ENCODE measurements around the gene ERN1.

The ERN1 gene

GRCh38 chr17:64155751-64156544 lies 26.0 kb upstream of the ERN1 start:
- H3K27ac ChIP-seq = peak overlapping the region; percentile 52

GRCh38 chr17:64155129-64155528 lies 25.2 kb upstream of the ERN1 start:
- TF ChIP-seq CTCF (conservative IDR thresholded peaks at IDR 0.05) (no peak), ZFX (IDR thresholded peaks at IDR 0.05) (no peak)
- H3K27ac ChIP-seq = peak overlapping the region; percentile 52; the same call in 1 of the 2 replicates

More at GRCh38 chr17:64155751-64156544, 26.0 kb upstream of the ERN1 start:
- TF ChIP-seq CTCF (conservative IDR thresholded peaks at IDR 0.05) = no peak
- TF ChIP-seq ZFX (IDR thresholded peaks at IDR 0.05) = no peak

- TF ChIP-seq ZFX (IDR thresholded peaks at IDR 0.05) (no peak), CTCF (conservative IDR thresholded peaks at IDR 0.05) (no peak)
- no peak overlapping the region; the same call in 1 of the 2 replicates for H3K27ac ChIP-seq
Measured at GRCh38 chr17:64154717-64155116, 24.8 kb upstream of the ERN1 start.

- H3K27ac ChIP-seq = no peak overlapping the region
- TF ChIP-seq ZFX (IDR thresholded peaks at IDR 0.05) = no peak
- no peak for TF ChIP-seq CTCF (conservative IDR thresholded peaks at IDR 0.05)
Measured at GRCh38 chr17:64154313-64154695, 24.4 kb upstream of the ERN1 start.

- TF ChIP-seq CTCF (conservative IDR thresholded peaks at IDR 0.05) (no peak), ZFX (IDR thresholded peaks at IDR 0.05) (no peak)
- no peak overlapping the region for H3K27ac ChIP-seq
Measured at GRCh38 chr17:64153565-64154312, 23.8 kb upstream of the ERN1 start.

- no peak overlapping the region for H3K27ac ChIP-seq
Measured at GRCh38 chr17:64152428-64153125, 22.6 kb upstream of the ERN1 start.

More at GRCh38 chr17:64152428-64153125, 22.6 kb upstream of the ERN1 start:
- TF ChIP-seq ZFX (IDR thresholded peaks at IDR 0.05) (no peak), CTCF (conservative IDR thresholded peaks at IDR 0.05) (no peak)
